DOHH2 (cell line): Measurements from ENCODE around the gene XRCC6.

Experiments used
- H3F3A ChIP-seq: fragments of 200-600 bp; sonication (generic), shearing (Covaris generic); 2 replicates; pipeline ENCODE4 v1.6.0; 2016; ENCODE audit warnings: antibody characterized with exemption, mild to moderate bottlenecking; ENCODE audit not compliant: control insufficient read depth, insufficient read depth
- H3K27ac ChIP-seq: fragments of 200-600 bp; sonication (generic); 2 replicates; pipeline ENCODE4 v1.5.1; 2014; ENCODE audit warnings: low read depth, mild to moderate bottlenecking, low read length, moderate library complexity
- H3K27me3 ChIP-seq: fragments of 200-600 bp; sonication (generic); 2 replicates; pipeline ENCODE4 v1.6.1; 2014; ENCODE audit warnings: mild to moderate bottlenecking, low read length, mixed read lengths; ENCODE audit not compliant: control insufficient read depth
- H3K36me3 ChIP-seq: fragments of 200-600 bp; sonication (generic); 2 replicates; pipeline ENCODE4 v1.6.1; 2014; ENCODE audit warnings: mild to moderate bottlenecking, low read length, moderate library complexity, mixed read lengths; ENCODE audit not compliant: control insufficient read depth
- H3K4me1 ChIP-seq: fragments of 200-600 bp; sonication (generic); 2 replicates; pipeline ENCODE4 v1.6.1; 2014; ENCODE audit warnings: mild to moderate bottlenecking, low read length, mixed read lengths; ENCODE audit not compliant: control insufficient read depth
- H3K4me2 ChIP-seq: fragments of 200-600 bp; sonication (generic); 2 replicates; pipeline ENCODE4 v1.6.0; 2014; ENCODE audit warnings: mild to moderate bottlenecking, low read length, moderate library complexity
- H3K4me3 ChIP-seq: fragments of 200-600 bp; sonication (generic); 2 replicates; pipeline ENCODE4 v1.5.1; 2014; ENCODE audit warnings: mild to moderate bottlenecking, low read length, mixed read lengths
- H3K79me2 ChIP-seq: fragments of 200-600 bp; sonication (generic); 2 replicates; pipeline ENCODE4 v1.6.1; 2014; ENCODE audit warnings: mild to moderate bottlenecking, low read length, mixed read lengths; ENCODE audit not compliant: control insufficient read depth
- H3K9me2 ChIP-seq: fragments of 200-600 bp; sonication (generic); replicated peaks from 2 replicates; pipeline ENCODE4 v1.6.1; 2014; ENCODE audit warnings: mild to moderate bottlenecking, low read length, mixed read lengths; ENCODE audit not compliant: control insufficient read depth
- H3K9me3 ChIP-seq: fragments of 200-600 bp; sonication (generic); 2 replicates; pipeline ENCODE4 v1.6.1; 2014; ENCODE audit warnings: antibody characterized with exemption, low read length, mixed read lengths; ENCODE audit not compliant: control insufficient read depth, insufficient read depth
- H4K20me1 ChIP-seq: fragments of 200-600 bp; sonication (generic); 2 replicates; pipeline ENCODE4 v1.6.0; 2014; ENCODE audit warnings: low read depth, mild to moderate bottlenecking, antibody characterized with exemption, low read length, moderate library complexity; ENCODE audit not compliant: control insufficient read depth, insufficient read depth
- CTCF ChIP-seq: fragments of 200-600 bp; sonication (generic); IDR thresholded peaks from one replicate; pipeline ENCODE4 v1.5.1; 2014; ENCODE audit warnings: antibody characterized with exemption, mild to moderate bottlenecking, low read depth, low read length; ENCODE audit not compliant: poor library complexity, severe bottlenecking
- EZH2phosphoT487 ChIP-seq: fragments of 200-600 bp; sonication (generic); IDR thresholded peaks from 2 replicates; pipeline ENCODE4 v1.6.1; 2017; ENCODE audit warnings: borderline replicate concordance, mild to moderate bottlenecking, antibody characterized with exemption, low read length, moderate library complexity, mixed read lengths

Gene XRCC6

DNA sequence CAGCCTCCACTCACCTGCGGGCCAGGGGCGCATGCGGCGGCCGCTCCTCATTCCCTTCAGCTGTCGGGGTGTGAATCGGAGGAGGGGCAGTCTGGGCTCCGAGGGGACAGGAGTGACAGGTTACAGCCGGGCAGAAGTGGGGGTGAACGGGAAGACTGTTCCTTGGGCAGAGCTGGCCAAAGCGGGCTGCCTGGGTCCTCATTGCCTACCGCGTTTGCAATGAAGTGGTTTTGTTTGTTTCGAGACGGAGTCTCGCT is 78.9 kb downstream of the XRCC6 start:
- no peaks in the 10 kb centered on the region for H3K79me2 ChIP-seq
- H3K9me3 ChIP-seq, result peaks cover 4% of the 10 kb centered on the region; the same call in 1 of the 2 replicates
- H3K27ac ChIP-seq, result no peak overlapping the region
- H3K36me3 ChIP-seq, result no peaks in the 10 kb centered on the region
- TF ChIP-seq CTCF (no peak), EZH2phosphoT487 (no peak)
- H3K4me1 ChIP-seq, result peaks cover 31% of the 10 kb centered on the region
- no peak overlapping the region for H3K4me2 ChIP-seq
- peaks cover 5% of the 10 kb centered on the region for H3F3A ChIP-seq
- H3K4me3 ChIP-seq, result no peak overlapping the region
- H3K9me2 ChIP-seq, result no peaks in the 10 kb centered on the region
- H4K20me1 ChIP-seq, result no peaks in the 10 kb centered on the region
- H3K27me3 ChIP-seq, result no peaks in the 10 kb centered on the region

DNA sequence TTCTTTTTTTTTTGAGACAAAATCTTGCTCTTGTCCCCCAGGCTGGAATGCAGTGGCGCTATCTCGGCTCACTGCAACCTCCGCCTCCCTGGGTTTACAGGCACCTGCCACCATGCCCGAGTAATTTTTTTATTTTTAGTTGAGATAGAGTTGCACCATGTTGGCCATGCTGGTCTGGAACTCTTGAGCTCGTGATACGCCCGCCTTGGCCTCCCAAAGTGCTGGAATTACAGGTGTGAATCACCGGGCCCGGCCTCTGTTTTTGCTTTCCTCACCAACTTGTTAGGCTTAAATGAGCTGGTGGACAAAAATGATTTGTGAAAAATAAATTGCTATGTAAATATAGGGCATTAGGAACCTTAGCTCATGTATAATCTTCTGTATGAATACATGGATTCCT is 81.7 kb downstream of the XRCC6 start:
- no peaks in the 10 kb centered on the region for H3K9me2 ChIP-seq
- H3K4me2 ChIP-seq, result no peak overlapping the region
- TF ChIP-seq EZH2phosphoT487, result no peak
- no peak for TF ChIP-seq CTCF
- H3K27ac ChIP-seq, result no peak overlapping the region
- H3K9me3 ChIP-seq, result peaks cover 4% of the 10 kb centered on the region; the same call in 1 of the 2 replicates
- peaks cover 10% of the 10 kb centered on the region for H3K4me1 ChIP-seq
- H3K27me3 ChIP-seq, result no peaks in the 10 kb centered on the region
- H3K4me3 ChIP-seq, result no peak overlapping the region
- H3K79me2 ChIP-seq, result no peaks in the 10 kb centered on the region
- no peaks in the 10 kb centered on the region for H3K36me3 ChIP-seq
- H4K20me1 ChIP-seq, result no peaks in the 10 kb centered on the region
- peaks cover 5% of the 10 kb centered on the region for H3F3A ChIP-seq

GRCh38 chr22:41709341-41709740 is 88.2 kb downstream of the XRCC6 start:
- Histone ChIP-seq H3K27me3 (no peaks in the 10 kb centered on the region), H3K4me1 (peaks cover 4% of the 10 kb centered on the region; the same call in 1 of the 2 replicates), H3K4me3 (no peak overlapping the region), H4K20me1 (no peaks in the 10 kb centered on the region), H3K27ac (no peak overlapping the region), H3F3A (no peaks in the 10 kb centered on the region), H3K36me3 (no peaks in the 10 kb centered on the region), H3K79me2 (no peaks in the 10 kb centered on the region), H3K4me2 (no peak overlapping the region), H3K9me3 (no peaks in the 10 kb centered on the region), H3K9me2 (no peaks in the 10 kb centered on the region)
- TF ChIP-seq CTCF (no peak), EZH2phosphoT487 (no peak)

DNA sequence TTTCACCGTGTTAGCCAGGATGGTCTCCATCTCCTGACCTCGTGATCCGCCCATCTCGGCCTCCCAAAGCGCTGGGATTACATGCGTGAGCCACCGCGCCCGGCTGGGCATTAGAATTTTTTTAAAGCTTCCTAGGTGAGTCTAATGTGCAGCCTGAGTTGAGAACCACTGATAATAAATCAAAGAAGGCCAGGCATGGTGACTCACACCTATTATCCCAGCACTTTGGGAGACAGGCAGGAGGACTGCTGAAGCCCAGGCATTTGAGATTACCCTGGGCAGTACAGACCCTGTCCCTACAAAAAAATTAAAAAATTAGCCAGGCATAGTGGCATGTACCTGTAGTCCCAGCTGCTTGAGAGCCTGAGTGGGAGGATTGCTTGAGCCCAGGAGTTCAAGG is 91.9 kb downstream of the XRCC6 start:
- Histone ChIP-seq H3K36me3 (no peaks in the 10 kb centered on the region), H3K4me3 (no peak overlapping the region), H3F3A (no peaks in the 10 kb centered on the region), H3K27me3 (peaks cover 4% of the 10 kb centered on the region; the same call in 1 of the 2 replicates), H3K79me2 (no peaks in the 10 kb centered on the region), H3K9me3 (no peaks in the 10 kb centered on the region), H4K20me1 (no peaks in the 10 kb centered on the region), H3K27ac (no peak overlapping the region), H3K9me2 (no peaks in the 10 kb centered on the region), H3K4me1 (peaks cover 4% of the 10 kb centered on the region; the same call in 1 of the 2 replicates), H3K4me2 (no peak overlapping the region)
- TF ChIP-seq CTCF (no peak), EZH2phosphoT487 (no peak)
